NOMO-1 treated with dmso at 0.1 percent for 144 hours (cell line): Measurements from ENCODE around the gene TBC1D20.
A peak's percentile ranks its signal among the peaks of the same experiment; 100 is the strongest.

ENCODE experiments used
- DNase-seq: peaks from one replicate; lab custom pipeline; 2025; ENCODE audit not compliant: unreplicated experiment; lab: John Stamatoyannopoulos, UW

The TBC1D20 gene

DNA sequence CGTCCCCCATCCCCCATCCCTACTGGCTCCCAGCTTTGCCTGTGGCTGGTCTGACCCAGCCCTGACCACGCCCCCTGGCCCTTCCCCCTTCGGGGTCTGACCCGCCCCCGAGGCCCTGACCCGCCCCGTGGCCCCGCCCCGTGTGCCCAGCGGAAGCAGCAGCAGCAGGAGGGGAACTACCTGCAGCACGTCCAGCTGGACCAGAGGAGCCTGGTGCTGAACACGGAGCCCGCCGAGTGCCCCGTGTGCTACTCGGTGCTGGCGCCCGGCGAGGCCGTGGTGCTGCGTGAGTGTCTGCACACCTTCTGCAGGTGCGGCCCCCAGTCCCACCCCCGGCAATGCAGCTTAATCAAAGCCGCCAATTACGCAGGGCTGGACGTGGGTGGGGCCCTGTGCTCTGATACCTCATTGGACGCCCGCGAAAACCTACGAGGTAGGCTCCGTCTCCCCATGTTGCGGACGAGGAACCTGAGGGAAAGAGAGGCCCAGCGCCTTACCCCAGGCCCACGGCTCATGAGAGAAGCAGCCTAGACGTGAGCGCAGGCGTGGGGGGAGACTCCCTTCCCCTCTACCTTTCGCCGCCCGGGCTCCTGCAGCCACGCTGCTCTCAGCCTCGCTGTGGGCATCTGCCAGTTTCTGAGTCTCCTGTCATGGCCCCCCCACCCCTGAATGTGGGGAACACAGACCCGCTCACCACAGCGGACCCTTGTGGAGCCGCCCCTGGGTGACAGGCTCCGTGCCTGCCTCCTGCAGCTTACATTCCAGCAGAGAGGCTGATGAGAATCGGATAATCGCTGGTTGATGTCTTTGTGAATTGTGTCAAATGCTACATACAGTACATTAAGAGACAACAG, 41.4 kb downstream of the TBC1D20 start:
- no peak for DNase-seq

DNA sequence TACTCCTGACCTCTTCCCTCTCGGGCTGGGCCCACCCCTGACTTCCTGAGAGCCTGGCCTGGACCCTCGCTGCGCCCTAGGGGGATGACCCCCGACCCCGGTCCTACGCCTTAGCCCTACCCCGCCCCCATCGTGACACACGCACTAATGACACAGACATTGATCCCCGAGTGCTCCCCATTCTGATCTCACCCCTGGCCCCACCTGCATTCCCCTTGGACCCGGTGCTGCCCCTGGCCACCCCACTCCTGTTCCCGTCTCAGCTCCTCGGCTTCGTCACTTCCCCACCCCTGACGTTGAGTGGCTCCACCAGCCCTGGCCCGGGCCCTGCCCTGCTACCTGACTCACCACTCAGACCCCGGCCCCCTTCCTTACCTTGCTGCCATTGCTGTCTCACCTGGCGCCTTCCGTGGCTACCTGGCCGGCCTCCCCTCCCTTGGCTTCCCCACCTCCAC, 42.1 kb downstream of the TBC1D20 start:
- no peak for DNase-seq

DNA sequence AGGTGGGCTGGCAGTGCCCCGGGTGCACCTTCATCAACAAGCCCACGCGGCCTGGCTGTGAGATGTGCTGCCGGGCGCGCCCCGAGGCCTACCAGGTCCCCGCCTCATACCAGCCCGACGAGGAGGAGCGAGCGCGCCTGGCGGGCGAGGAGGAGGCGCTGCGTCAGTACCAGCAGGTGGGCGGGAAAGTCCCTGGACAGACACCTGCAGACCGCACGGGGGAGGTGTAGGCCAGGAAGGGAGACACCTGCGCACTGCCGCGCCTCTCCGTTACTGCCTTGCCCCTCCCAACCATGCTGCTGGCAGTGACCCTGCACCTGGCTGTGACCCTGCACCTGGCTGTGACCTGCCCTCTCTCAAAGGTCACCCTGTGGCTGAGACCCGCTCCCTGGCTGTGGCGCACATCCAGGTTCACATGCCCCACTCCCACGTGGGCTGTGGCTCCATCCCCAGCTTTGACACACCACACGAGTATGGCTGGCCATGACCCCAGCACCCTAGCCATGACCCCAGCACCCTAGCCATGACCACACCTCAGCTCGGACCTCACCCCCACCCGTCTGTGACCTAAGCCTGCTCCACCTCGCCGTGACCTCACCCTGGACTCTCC, 42.7 kb downstream of the TBC1D20 start:
- DNase-seq = no peak

DNA sequence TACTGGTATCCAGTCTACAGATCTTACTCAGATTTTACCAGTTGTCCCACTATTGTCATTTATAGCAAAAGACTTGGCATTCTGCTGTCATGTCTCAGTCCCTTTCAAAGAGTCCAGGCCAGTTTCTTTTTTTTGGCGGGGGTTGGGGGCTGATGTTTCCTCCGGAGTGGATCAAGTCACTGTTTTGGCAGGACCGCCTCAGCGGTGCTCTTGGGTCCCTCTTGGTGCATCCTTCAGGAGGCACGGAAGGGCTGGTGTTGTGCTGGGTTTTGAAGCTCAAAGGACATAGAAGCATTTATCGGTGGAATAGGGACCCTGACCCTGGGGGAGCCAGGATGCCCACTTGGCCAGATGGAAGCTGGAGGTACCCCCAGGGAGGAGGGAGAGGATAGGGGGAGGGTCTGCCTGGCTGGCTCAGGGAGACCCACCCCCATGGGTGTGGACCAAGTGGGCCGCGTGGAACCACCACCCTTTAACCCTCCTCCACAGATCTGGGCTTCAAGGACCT, 43.4 kb downstream of the TBC1D20 start:
- no peak for DNase-seq

DNA sequence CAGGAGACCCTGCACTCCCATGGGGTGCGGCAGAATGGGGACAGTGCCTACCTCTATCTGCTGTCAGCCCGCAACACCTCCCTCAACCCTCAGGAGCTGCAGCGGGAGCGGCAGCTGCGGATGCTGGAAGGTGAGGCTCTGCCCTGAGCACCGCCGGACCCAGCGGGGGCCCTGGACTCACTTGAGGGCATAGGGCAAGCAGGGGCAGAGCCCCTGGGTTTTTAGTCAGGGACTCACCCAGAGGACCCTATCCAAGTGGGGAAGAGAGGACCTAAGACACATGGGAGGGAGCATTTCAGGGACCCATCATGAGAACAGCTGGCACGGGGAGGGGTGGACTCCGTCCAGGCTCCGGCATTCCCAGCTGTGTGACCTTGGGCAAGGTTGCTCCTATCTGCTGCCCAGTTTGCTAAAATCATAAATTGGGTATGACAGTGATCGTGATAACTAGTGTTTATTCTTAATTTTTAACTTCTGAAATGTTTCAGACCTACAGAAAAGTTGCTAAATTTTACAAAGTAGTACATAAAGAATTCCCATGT, 44.5 kb downstream of the TBC1D20 start:
- DNase-seq = no peak

DNA sequence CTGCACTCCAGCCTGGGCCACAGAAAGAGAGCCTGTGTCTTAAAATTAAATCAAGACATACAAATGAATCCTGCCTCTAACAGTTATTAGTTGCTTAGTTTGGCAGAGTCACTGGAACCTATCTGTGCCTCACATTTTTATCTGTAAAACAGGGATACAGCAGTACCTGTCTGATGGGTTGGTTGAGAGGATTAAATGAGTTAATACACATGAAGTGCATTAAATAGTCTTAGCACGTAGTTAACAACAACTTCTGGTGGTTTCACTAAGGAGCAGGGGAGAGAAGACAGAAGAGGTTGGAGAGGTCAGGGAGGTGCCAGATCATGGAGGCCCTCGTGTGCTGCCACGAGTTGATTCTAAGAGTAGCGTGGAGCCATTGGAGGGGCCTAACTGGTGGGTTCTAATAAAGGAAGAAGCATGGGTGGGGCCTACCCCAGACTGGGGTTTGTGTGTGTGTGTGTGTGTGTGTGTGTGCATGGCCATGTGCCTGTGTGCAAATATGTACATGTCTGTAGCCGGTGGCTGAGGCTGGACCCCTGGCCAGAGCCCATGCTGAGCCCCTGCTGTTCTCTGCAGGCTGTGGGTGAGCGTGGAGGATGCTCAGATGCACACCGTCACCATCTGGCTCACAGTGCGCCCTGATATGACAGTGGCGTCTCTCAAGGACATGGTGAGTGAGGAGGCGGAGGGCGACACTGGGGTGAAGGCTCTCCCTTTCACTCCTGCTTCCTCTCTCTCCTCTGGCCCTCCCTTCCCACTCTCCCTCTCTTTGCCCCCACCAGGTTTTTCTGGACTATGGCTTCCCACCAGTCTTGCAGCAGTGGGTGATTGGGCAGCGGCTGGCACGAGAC, 45.2 kb downstream of the TBC1D20 start:
- no peak for DNase-seq

DNA sequence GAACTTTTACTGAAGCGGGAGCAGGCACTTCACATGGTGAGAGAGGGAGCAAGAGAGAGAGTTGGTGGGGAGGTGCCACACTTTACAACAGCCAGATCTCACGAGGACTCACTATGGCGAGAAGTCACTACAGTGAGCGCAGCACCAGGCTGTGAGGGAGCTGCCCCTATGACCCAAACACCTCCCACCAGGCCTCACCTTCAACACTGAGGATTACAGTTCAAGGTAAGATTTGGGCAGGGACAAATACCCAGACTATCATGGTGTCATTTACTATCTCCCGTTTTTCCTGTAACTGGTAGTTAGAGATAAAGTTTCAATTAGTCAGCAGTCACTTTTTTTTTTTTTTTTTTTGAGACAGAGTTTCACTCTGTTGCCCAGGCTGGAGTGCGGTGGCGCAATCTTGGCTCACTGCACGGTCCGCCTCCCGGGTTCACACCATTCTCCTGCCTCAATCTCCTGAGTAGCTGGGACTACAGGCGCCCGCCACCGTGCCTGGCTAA, 46.5 kb downstream of the TBC1D20 start:
- no peak for DNase-seq

DNA sequence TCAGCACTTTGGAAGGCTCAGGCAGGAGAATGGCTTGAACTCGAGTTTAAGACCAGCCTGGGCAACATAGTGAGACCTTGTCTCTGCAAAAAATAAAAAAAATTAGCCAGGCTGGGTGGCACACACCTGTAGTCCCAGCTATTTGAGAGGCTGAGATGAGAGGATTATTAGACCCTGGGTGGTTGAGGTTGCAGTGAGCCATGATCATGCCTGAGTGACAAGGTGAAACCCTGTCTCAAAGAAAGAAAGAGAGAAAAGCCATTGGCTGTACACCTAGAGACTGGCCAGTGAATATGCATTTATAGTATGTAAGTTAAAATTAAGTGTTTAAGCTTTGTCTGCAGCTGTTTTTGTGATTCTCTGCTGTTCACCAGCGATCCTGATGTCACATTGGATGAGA, 48.2 kb downstream of the TBC1D20 start:
- DNase-seq = no peak

DNA sequence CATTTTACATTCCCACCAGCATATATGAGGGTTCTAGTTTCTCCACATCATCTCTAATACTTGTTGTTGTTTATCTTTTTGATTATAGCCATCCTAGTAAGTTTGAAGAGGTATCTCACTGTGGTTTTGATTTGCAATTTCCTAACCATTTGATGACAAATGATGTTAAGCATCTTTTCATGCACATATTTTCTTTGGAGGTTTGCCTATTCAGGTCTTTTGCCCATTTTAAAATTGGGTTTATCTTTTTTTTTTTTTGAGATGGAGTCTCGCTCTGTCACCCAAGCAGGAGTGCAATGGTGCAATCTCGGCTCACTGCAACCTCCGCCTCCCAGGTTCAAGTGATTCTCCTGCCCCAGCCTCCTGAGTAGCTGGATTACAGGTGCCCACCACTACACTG, 50.3 kb downstream of the TBC1D20 start:
- DNase-seq = no peak

DNA sequence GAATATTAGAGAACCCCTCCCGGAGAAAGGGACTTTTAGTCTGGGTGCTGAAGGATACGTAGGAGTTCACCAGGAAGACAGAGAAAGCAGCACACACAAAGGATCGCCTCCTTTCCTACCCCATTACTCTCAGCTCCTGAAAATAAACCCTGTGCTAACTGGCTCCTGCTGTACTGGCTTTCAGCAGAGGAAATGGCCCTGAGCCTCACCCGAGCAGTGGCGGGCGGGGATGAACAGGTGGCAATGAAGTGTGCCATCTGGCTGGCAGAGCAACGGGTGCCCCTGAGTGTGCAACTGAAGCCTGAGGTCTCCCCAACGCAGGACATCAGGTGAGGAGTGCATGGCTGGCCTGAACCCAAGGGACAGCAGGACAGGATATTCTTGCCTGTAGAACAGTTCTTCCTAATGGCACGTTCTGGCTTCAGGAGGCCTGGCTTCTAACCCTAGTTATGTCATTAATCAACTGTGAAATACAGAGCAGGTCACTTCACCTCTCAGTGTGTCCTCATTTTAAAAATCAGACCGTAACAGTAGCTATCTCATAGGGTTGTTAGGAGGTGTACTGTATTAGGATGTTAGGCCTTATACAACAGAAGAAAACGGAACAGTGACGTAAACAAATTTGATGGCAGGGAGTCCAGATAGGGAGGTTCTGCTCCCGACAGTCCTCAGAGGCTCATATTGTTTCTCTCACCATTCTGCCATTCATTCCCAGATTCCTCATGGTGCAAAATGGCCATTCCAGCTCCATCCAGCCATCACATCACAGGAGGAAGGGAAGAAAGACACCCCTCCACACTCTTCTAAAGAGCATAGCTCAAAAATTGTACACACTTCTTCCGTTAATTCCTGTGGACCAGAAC, 52.4 kb downstream of the TBC1D20 start:
- no peak for DNase-seq

DNA sequence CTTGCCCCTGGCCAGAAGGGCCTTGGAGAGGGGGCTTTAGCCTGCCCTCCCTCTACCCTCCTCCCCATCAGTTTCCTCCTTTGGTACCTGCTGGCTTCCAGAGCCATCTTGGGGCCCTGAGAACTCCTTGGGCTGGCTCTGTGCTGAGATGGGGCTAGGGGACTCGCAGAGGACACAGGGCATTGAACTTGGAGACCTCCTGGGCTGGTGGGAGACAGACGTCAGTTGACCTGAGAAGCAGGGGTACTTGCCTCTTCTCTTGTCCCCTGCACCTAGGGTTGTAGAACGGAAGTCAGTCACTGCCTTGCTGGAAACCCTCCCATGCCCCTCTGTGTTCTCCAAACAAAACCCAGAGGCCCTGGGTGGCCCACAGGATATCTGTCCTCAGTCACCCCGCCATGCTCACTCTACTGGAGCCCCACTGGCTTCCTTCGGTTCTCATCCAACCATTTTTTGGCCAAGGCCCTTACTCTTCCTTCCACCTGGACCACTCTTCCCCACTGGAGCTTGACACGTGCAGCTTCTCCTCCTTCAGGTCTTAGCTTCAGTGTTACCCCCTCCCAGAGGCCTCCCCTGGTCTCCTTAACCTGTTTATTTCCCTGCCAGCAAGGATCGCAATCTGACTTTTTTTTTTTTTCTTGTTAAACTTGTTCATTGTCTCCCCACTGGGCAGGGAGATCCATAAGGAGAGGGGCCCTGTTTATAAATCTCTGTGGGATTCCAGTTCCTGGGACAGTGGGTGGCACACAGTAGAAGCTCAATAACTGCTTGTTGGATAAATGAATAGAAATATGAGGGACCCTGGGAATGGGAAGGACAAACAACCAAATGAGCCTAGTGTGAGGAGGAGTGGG, 53.3 kb downstream of the TBC1D20 start:
- DNase-seq = no peak

DNA sequence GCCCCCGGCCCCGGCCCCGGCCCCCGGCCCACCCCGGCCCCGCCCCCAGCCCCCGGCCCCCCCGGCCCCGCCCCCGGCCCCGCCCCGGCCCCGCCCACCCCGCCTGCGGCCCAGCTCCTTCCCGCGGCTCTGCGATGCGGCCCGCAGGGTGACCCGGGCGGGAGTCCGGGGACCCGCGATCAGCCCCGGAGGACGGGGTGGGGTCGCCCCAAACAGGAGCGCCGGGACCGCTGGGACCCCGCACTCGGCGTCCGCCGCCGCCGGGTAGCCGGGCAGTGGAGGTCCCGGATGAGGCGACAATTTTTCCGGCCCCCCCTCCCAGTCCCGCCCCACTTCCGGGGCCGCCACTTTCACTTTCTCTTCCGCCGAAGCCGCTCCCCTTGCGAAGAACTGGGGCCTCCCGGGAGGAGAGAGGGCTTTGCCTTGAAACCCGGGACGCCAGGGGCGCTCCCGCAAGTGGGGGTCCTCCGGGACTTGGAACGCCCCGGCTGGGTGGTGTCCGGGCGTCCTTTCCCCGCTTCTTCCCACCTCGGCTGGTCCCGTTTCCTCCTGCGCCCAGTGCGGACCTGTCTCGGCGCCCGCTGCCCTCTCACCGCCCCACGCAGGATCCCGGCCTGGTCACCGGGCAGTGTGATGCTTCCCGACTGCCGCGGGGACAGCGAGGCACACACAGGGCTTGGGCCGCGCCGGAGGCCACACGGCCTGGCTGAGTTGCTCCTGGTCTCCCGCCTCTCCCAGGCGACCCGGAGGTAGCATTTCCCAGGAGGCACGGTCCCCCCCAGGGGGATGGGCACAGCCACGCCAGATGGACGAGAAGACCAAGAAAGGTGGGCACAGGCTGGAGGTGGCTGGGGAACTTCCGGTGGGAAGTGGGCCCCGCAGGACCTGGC, 54.1 kb downstream of the TBC1D20 start, which contains the start of gene RBCK1:
RBCK1 (plus strand) TSS at position 347 of the 890 bp plus-strand sequence; CDS start at position 806, 459 bp downstream.
- DNase-seq = peak; percentile 78

DNA sequence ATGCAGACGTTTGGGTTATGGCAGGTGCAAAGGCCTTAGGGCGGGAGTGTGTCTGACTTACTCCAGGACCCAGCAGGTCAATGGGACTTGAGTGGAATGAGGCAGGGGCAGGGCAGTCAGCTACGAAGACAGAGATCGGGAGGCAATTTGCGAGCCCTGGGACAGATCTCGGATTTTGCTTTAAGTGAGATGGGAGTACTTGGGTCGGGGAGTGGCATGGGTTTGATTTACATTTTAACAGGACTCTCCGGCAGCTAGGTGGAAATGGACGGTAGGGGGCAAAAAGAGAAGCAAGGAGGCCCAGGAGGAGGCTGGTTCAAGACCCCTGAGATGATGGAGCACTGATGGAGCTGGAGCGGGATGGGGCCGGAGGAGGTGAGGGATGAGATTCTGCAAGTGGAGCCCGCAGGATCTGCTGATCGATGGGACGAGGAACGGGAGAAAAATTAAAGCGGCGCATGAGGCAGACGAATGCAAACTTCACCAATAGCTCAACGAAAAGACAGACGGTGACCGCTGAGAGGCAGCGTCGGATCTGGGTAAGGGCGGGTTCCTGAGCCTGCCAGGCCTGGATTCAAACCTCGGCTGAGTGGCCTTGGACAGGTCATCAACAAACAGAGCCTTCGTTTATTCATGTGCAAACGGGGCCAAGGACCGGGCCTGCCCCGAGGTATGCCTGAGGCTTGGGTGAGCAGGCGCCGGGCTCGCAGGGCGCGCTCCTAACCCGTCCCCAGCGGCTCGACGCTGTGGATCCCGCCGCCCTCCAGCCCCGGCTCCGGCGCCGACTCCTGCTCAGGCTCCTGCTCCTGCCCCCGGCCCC, 55.0 kb downstream of the TBC1D20 start:
- peak; percentile 55 for DNase-seq

DNA sequence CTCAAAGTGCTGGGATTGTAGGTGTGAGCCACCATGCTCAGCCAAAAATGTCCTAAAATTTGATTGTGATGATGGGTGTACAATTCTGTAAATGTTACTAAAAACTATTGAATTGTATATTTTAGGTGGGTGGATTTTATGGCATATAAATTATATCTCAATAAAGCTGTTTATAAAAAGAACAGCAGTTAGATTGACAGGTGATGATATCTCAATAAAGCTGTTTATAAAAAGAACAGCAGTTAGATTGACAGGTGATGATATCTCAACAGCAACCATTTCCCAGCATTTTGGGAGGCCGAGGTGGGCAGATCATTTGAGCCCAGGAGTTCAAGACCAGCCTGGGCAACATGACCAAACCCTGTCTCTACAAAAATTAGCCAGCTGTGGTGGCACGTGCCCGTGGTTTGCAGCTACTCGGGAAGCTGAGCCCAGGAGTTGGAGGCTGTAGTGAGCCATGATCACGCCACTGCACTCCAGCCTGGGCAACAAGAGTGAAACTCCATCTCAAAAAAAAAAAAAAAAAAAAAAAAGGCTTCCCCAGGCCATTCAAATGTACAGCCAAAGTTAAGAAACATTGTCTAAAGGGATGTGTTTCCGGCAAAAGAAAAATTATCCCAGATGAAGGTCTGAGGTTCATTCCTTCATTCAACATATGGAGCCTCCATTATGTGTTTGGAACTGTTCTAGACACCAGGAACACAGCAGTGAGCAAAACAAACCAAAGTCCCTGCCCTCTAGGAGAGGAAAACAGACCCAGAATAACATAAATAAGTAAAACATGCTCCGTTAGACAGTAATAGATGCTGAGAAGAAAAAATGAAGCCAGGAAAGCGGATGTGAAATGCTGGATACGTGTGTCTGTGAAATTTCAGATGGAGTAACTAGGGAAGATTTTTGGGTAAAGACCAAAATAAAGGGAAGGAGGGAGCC, 55.9 kb downstream of the TBC1D20 start:
- no peak for DNase-seq

DNA sequence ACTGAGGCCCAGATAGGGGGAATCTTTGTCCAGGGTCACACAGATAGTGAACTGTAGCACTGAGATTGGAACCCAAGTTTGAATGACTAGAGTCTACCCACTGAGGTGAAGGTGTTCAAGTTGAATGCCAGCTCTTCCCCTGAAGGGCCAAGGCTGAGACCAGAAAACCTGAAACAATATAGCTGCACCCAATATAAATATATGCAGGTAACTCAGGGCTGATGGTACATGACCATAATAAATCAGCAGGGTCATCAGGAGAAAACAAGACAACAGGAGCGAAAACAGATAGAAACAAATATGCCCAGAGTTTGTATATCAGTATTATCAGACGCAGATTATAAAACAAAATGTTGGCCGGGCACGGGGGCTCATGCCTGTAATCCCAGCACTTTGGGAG, 58.2 kb downstream of the TBC1D20 start:
- DNase-seq = no peak

DNA sequence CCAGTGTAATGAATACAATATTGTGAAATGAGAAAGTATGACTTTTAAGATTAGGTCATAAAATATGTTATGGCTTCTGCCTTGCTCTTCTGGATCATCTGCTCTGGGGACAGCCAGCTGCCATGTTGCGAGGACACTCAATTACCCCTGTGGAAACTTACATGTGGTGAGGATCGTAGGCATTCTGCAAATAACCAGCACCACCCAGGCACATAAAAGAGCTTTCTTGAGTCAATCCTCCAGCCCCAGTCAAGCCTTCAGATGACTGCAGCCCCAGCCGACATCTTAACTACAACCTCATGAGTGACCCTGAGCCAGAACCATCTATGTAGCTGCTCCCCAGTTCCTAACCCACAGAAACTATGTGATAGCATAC, 58.8 kb downstream of the TBC1D20 start:
- no peak for DNase-seq
